Osteocyte (in vitro differentiated cells): Measurements from ENCODE around the gene DYNC2I2. TPM values are rescaled to one million over a fixed set of nuclear protein-coding genes. Genes with fewer than 3 reads are reported as not detected.

Experiments used
- DNase-seq: peaks from one replicate; pipeline ENCODE4 v3.0.0; 2021; ENCODE audit warnings: mixed read lengths; ENCODE audit not compliant: unreplicated experiment; ENCODE audit errors: extremely low spot score
- H3K27ac Mint-ChIP-seq: one replicate; pipeline ENCODE4 v1.8.0; 2021; ENCODE audit warnings: mild to moderate bottlenecking, mixed read lengths; ENCODE audit not compliant: unreplicated experiment
- H3K27me3 Mint-ChIP-seq: one replicate; pipeline ENCODE4 v1.8.0; 2021; ENCODE audit warnings: mixed read lengths; ENCODE audit not compliant: unreplicated experiment
- H3K36me3 Mint-ChIP-seq: one replicate; pipeline ENCODE4 v1.8.0; 2021; ENCODE audit warnings: mixed read lengths; ENCODE audit not compliant: unreplicated experiment
- H3K4me1 Mint-ChIP-seq: one replicate; pipeline ENCODE4 v1.8.0; 2021; ENCODE audit warnings: mixed read lengths; ENCODE audit not compliant: unreplicated experiment
- H3K4me3 Mint-ChIP-seq: one replicate; pipeline ENCODE4 v1.8.0; 2021; ENCODE audit warnings: mild to moderate bottlenecking, moderate library complexity, mixed read lengths; ENCODE audit not compliant: unreplicated experiment
- H3K9me3 Mint-ChIP-seq: one replicate; pipeline ENCODE4 v1.8.0; 2021; ENCODE audit warnings: mixed read lengths; ENCODE audit not compliant: unreplicated experiment
- total RNA-seq: library from RNA; stranded (reverse); gene quantifications from 2 replicates; pipeline ENCODE4 v1.2.1, GENCODE V29; 2021
- TF ChIP-seq, protein P1 (sequence below): fragments of 200-600 bp; sonication (generic); IDR thresholded peaks from 2 replicates; pipeline ENCODE4 v1.5.0; 2021; ENCODE audit warnings: antibody characterized with exemption, mild to moderate bottlenecking, moderate library complexity

Gene DYNC2I2
- total RNA-seq, 1 donor from 2014 or later = 62.5 TPM

DNA sequence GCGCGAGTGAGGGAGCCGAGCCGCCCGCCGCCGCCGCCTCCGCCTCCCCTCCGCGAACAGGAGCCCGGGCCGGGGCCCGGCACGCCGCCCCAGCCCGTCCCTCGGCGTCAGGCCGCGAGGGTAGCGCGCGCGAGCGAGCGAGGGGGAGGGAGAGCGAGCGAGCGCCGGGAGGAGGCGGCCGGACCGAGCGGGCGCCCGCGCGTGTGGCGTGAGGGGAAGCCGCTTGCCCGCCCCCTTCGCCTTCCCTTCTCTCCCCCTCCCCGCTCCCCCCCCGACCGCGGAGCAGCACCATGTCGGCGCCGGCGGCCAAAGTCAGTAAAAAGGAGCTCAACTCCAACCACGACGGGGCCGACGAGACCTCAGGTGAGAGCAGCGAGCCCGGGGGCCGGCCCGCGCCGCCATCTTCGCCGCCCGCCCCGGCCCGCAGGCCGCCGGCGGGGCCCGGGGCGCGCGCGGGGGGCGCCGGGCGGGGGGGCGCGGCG, 32.7 kb upstream of the DYNC2I2 start:
- Mint-ChIP-seq H3K9me3 (no peaks in the 10 kb centered on the region), H3K27ac (no peak overlapping the region), H3K4me1 (peaks cover 45% of the 10 kb centered on the region), H3K4me3 (peak overlapping the region; percentile 54), H3K36me3 (peaks cover 24% of the 10 kb centered on the region), H3K27me3 (no peaks in the 10 kb centered on the region)
- DNase-seq = no peak
- TF ChIP-seq, protein P1, sequence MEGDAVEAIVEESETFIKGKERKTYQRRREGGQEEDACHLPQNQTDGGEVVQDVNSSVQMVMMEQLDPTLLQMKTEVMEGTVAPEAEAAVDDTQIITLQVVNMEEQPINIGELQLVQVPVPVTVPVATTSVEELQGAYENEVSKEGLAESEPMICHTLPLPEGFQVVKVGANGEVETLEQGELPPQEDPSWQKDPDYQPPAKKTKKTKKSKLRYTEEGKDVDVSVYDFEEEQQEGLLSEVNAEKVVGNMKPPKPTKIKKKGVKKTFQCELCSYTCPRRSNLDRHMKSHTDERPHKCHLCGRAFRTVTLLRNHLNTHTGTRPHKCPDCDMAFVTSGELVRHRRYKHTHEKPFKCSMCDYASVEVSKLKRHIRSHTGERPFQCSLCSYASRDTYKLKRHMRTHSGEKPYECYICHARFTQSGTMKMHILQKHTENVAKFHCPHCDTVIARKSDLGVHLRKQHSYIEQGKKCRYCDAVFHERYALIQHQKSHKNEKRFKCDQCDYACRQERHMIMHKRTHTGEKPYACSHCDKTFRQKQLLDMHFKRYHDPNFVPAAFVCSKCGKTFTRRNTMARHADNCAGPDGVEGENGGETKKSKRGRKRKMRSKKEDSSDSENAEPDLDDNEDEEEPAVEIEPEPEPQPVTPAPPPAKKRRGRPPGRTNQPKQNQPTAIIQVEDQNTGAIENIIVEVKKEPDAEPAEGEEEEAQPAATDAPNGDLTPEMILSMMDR = no peak

- Mint-ChIP-seq H3K4me1 (peaks cover 50% of the 10 kb centered on the region), H3K4me3 (peak within 1 kb of the TSS; percentile 99), H3K9me3 (no peaks in the 10 kb centered on the region), H3K27me3 (no peaks in the 10 kb centered on the region), H3K27ac (peak within 1 kb of the TSS; percentile 89), H3K36me3 (peaks cover 22% of the 10 kb centered on the region)
- TF ChIP-seq, protein P1 = no peak
- DNase-seq = peak; percentile 98
These were observed 32.0 kb upstream of the DYNC2I2 start, which contains the start of gene SET for GRCh38 chr9:128688501-128689292. TSS of gene SET (plus strand) at chr9:128689222. CDS start at chr9:128689583, 361 bp downstream.

GRCh38 chr9:128687453-128687852, 30.8 kb upstream of the DYNC2I2 start:
- Mint-ChIP-seq H3K27ac (no peak overlapping the region), H3K4me3 (no peak overlapping the region), H3K9me3 (no peaks in the 10 kb centered on the region)

GRCh38 chr9:128685636-128686489, 29.2 kb upstream of the DYNC2I2 start:
- H3K4me3 Mint-ChIP-seq = peak overlapping the region; percentile 40
- H3K36me3 Mint-ChIP-seq = peaks cover 2% of the 10 kb centered on the region
- no peaks in the 10 kb centered on the region for H3K9me3 Mint-ChIP-seq
- no peaks in the 10 kb centered on the region for H3K27me3 Mint-ChIP-seq
- H3K4me1 Mint-ChIP-seq = peaks cover 43% of the 10 kb centered on the region
- peak overlapping the region; percentile 93 for H3K27ac Mint-ChIP-seq
- no peak for DNase-seq
- TF ChIP-seq, protein P1 = no peak

More at GRCh38 chr9:128687453-128687852, 30.8 kb upstream of the DYNC2I2 start:
- no peak for DNase-seq
- Mint-ChIP-seq H3K4me1 (peaks cover 56% of the 10 kb centered on the region), H3K36me3 (peaks cover 12% of the 10 kb centered on the region), H3K27me3 (no peaks in the 10 kb centered on the region)
- TF ChIP-seq, protein P1 = no peak
